DOHH2 (cell line): Measurements from ENCODE around the gene CLMN.
A peak's percentile ranks its signal among the peaks of the same experiment; 100 is the strongest.

ENCODE experiments used
- H3F3A ChIP-seq: fragments of 200-600 bp; sonication (generic), shearing (Covaris generic); 2 replicates; pipeline ENCODE4 v1.6.0; 2016; ENCODE audit warnings: antibody characterized with exemption, mild to moderate bottlenecking; ENCODE audit not compliant: control insufficient read depth, insufficient read depth
- H3K27ac ChIP-seq: fragments of 200-600 bp; sonication (generic); 2 replicates; pipeline ENCODE4 v1.5.1; 2014; ENCODE audit warnings: low read depth, mild to moderate bottlenecking, low read length, moderate library complexity
- H3K27me3 ChIP-seq: fragments of 200-600 bp; sonication (generic); 2 replicates; pipeline ENCODE4 v1.6.1; 2014; ENCODE audit warnings: mild to moderate bottlenecking, low read length, mixed read lengths; ENCODE audit not compliant: control insufficient read depth
- H3K36me3 ChIP-seq: fragments of 200-600 bp; sonication (generic); 2 replicates; pipeline ENCODE4 v1.6.1; 2014; ENCODE audit warnings: mild to moderate bottlenecking, low read length, moderate library complexity, mixed read lengths; ENCODE audit not compliant: control insufficient read depth
- H3K4me1 ChIP-seq: fragments of 200-600 bp; sonication (generic); 2 replicates; pipeline ENCODE4 v1.6.1; 2014; ENCODE audit warnings: mild to moderate bottlenecking, low read length, mixed read lengths; ENCODE audit not compliant: control insufficient read depth
- H3K4me2 ChIP-seq: fragments of 200-600 bp; sonication (generic); 2 replicates; pipeline ENCODE4 v1.6.0; 2014; ENCODE audit warnings: mild to moderate bottlenecking, low read length, moderate library complexity
- H3K4me3 ChIP-seq: fragments of 200-600 bp; sonication (generic); 2 replicates; pipeline ENCODE4 v1.5.1; 2014; ENCODE audit warnings: mild to moderate bottlenecking, low read length, mixed read lengths
- H3K79me2 ChIP-seq: fragments of 200-600 bp; sonication (generic); 2 replicates; pipeline ENCODE4 v1.6.1; 2014; ENCODE audit warnings: mild to moderate bottlenecking, low read length, mixed read lengths; ENCODE audit not compliant: control insufficient read depth
- H3K9me2 ChIP-seq: fragments of 200-600 bp; sonication (generic); replicated peaks from 2 replicates; pipeline ENCODE4 v1.6.1; 2014; ENCODE audit warnings: mild to moderate bottlenecking, low read length, mixed read lengths; ENCODE audit not compliant: control insufficient read depth
- H3K9me3 ChIP-seq: fragments of 200-600 bp; sonication (generic); 2 replicates; pipeline ENCODE4 v1.6.1; 2014; ENCODE audit warnings: antibody characterized with exemption, low read length, mixed read lengths; ENCODE audit not compliant: control insufficient read depth, insufficient read depth
- H4K20me1 ChIP-seq: fragments of 200-600 bp; sonication (generic); 2 replicates; pipeline ENCODE4 v1.6.0; 2014; ENCODE audit warnings: low read depth, mild to moderate bottlenecking, antibody characterized with exemption, low read length, moderate library complexity; ENCODE audit not compliant: control insufficient read depth, insufficient read depth
- EZH2phosphoT487 ChIP-seq: fragments of 200-600 bp; sonication (generic); IDR thresholded peaks from 2 replicates; pipeline ENCODE4 v1.6.1; 2017; ENCODE audit warnings: borderline replicate concordance, mild to moderate bottlenecking, antibody characterized with exemption, low read length, moderate library complexity, mixed read lengths
- TF ChIP-seq, protein P1 (sequence below): fragments of 200-600 bp; sonication (generic); IDR thresholded peaks from one replicate; pipeline ENCODE4 v1.5.1; 2014; ENCODE audit warnings: antibody characterized with exemption, mild to moderate bottlenecking, low read depth, low read length; ENCODE audit not compliant: poor library complexity, severe bottlenecking

CLMN gene

GRCh38 chr14:95196268-95196667 lies 123.4 kb downstream of the CLMN start:
- Histone ChIP-seq H3K9me3 (no peaks in the 10 kb centered on the region), H3K27me3 (no peaks in the 10 kb centered on the region), H3K27ac (no peak overlapping the region), H3K4me3 (no peak overlapping the region), H3K79me2 (no peaks in the 10 kb centered on the region), H3K9me2 (no peaks in the 10 kb centered on the region), H3K4me2 (no peak overlapping the region), H3K4me1 (peaks cover 4% of the 10 kb centered on the region), H3F3A (no peaks in the 10 kb centered on the region), H3K36me3 (no peaks in the 10 kb centered on the region), H4K20me1 (no peaks in the 10 kb centered on the region)
- no peak for TF ChIP-seq EZH2phosphoT487
- TF ChIP-seq, protein P1, sequence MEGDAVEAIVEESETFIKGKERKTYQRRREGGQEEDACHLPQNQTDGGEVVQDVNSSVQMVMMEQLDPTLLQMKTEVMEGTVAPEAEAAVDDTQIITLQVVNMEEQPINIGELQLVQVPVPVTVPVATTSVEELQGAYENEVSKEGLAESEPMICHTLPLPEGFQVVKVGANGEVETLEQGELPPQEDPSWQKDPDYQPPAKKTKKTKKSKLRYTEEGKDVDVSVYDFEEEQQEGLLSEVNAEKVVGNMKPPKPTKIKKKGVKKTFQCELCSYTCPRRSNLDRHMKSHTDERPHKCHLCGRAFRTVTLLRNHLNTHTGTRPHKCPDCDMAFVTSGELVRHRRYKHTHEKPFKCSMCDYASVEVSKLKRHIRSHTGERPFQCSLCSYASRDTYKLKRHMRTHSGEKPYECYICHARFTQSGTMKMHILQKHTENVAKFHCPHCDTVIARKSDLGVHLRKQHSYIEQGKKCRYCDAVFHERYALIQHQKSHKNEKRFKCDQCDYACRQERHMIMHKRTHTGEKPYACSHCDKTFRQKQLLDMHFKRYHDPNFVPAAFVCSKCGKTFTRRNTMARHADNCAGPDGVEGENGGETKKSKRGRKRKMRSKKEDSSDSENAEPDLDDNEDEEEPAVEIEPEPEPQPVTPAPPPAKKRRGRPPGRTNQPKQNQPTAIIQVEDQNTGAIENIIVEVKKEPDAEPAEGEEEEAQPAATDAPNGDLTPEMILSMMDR, result peak; percentile 67

DNA sequence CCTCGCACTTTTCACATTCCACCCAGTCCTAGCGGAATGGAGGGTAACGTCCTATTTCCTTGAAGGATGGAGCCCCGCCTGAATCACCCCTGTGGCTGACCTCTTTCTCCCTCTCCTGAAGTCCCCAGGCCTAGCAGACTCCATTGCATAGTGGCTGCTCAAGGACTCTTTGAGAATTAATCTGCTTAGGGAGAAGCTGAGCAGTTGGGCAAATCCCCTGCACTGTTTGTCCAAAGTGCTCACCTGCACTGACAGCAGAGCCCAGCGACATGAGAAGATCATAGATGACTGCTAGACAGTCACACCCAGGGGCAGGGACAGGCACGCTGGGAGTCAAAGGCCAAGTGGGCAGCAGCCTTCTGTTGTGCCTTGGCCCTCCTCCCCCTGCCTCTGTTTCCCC lies 124.7 kb downstream of the CLMN start:
- Histone ChIP-seq H4K20me1 (no peaks in the 10 kb centered on the region), H3K9me3 (no peaks in the 10 kb centered on the region), H3F3A (no peaks in the 10 kb centered on the region), H3K36me3 (no peaks in the 10 kb centered on the region), H3K27ac (no peak overlapping the region), H3K27me3 (peaks cover 2% of the 10 kb centered on the region), H3K9me2 (no peaks in the 10 kb centered on the region), H3K4me3 (no peak overlapping the region), H3K4me1 (peaks cover 4% of the 10 kb centered on the region), H3K4me2 (no peak overlapping the region), H3K79me2 (no peaks in the 10 kb centered on the region)
- no peak for TF ChIP-seq EZH2phosphoT487
- TF ChIP-seq, protein P1, result no peak

DNA sequence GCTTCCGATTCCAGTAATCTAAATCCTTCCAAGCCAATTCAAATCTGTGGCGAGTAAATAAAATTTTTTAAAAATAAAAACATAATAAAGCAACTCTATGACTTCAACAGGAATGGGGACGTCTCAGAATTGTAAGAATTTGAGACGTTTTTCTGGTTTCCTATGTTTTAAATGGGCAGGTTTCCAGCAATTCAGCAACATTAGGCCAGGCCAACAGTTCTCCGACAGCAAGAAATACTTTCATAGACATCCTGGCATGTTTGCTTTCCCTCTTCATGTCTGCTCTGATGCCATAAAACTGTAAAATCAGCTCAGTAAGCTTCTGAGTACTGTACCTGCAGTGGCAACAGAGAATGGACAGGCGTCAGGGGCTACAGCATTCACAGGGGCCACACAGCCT lies 126.6 kb downstream of the CLMN start:
- Histone ChIP-seq H3K79me2 (no peaks in the 10 kb centered on the region), H3K4me3 (no peak overlapping the region), H3K4me1 (peaks cover 4% of the 10 kb centered on the region), H3K9me2 (no peaks in the 10 kb centered on the region), H3K27ac (no peak overlapping the region), H3K4me2 (no peak overlapping the region), H4K20me1 (no peaks in the 10 kb centered on the region), H3F3A (no peaks in the 10 kb centered on the region), H3K9me3 (no peaks in the 10 kb centered on the region), H3K36me3 (no peaks in the 10 kb centered on the region), H3K27me3 (peaks cover 11% of the 10 kb centered on the region)
- no peak for TF ChIP-seq EZH2phosphoT487
- TF ChIP-seq, protein P1, result no peak

GRCh38 chr14:95192311-95192710 lies 127.4 kb downstream of the CLMN start:
- no peak for TF ChIP-seq EZH2phosphoT487
- TF ChIP-seq, protein P1, result no peak
- Histone ChIP-seq H3K79me2 (no peaks in the 10 kb centered on the region), H3K4me2 (no peak overlapping the region), H3K4me1 (peaks cover 4% of the 10 kb centered on the region), H3K9me3 (no peaks in the 10 kb centered on the region), H3K36me3 (no peaks in the 10 kb centered on the region), H3K9me2 (no peaks in the 10 kb centered on the region), H4K20me1 (no peaks in the 10 kb centered on the region), H3K4me3 (no peak overlapping the region), H3K27ac (no peak overlapping the region), H3F3A (no peaks in the 10 kb centered on the region), H3K27me3 (peaks cover 19% of the 10 kb centered on the region)
